Measurements from ENCODE around the gene DCP2.

The DCP2 gene

GRCh38 chr5:113047733-113048652 is 71.4 kb downstream of the DCP2 start:
- Histone ChIP-seq H3K36me3 (ENCODE audit: control insufficient read depth in 1 of 2, insufficient read depth in 2 of 2, low read length in 2 of 2) (peaks cover 0 to 19% of the 10 kb centered on the region in 2 donors), H3K4me1 (ENCODE audit: control insufficient read depth in 1 of 2, insufficient read depth in 2 of 2, low read length in 2 of 2) (peaks cover 5 to 17% of the 10 kb centered on the region in 2 donors), H3K27me3 (ENCODE audit: low read depth, low read length) (no peaks in the 10 kb centered on the region), H3K27ac (ENCODE audit: low read length) (no peak overlapping the region), H3K4me3 (ENCODE audit: low read depth in 1 of 2, low read length in 2 of 2) (no peak overlapping the region), H3K9me3 (ENCODE audit: control insufficient read depth in 1 of 2, low read length in 2 of 2) (no peaks in the 10 kb centered on the region)

- Histone ChIP-seq H3K4me3 (ENCODE audit: low read depth in 1 of 2, low read length in 2 of 2) (no peak overlapping the region), H3K27ac (ENCODE audit: low read length) (no peak overlapping the region), H3K36me3 (ENCODE audit: control insufficient read depth in 1 of 2, insufficient read depth in 2 of 2, low read length in 2 of 2) (peaks cover 0 to 26% of the 10 kb centered on the region in 2 donors), H3K9me3 (ENCODE audit: control insufficient read depth in 1 of 2, low read length in 2 of 2) (no peaks in the 10 kb centered on the region), H3K27me3 (ENCODE audit: low read depth, low read length) (no peaks in the 10 kb centered on the region), H3K4me1 (ENCODE audit: control insufficient read depth in 1 of 2, insufficient read depth in 2 of 2, low read length in 2 of 2) (peaks cover 5 to 13% of the 10 kb centered on the region in 2 donors)
These were observed 72.3 kb downstream of the DCP2 start for GRCh38 chr5:113048931-113049330.

- H3K27ac ChIP-seq (ENCODE audit: low read length), result no peak overlapping the region
- peaks cover 0 to 26% of the 10 kb centered on the region in 2 donors for H3K36me3 ChIP-seq (ENCODE audit: control insufficient read depth in 1 of 2, insufficient read depth in 2 of 2, low read length in 2 of 2)
- H3K4me1 ChIP-seq (ENCODE audit: control insufficient read depth in 1 of 2, insufficient read depth in 2 of 2, low read length in 2 of 2), result peaks cover 5 to 11% of the 10 kb centered on the region in 2 donors
- no peaks in the 10 kb centered on the region for H3K9me3 ChIP-seq (ENCODE audit: control insufficient read depth in 1 of 2, low read length in 2 of 2)
- H3K4me3 ChIP-seq (ENCODE audit: low read depth in 1 of 2, low read length in 2 of 2), result no peak overlapping the region
- no peaks in the 10 kb centered on the region for H3K27me3 ChIP-seq (ENCODE audit: low read depth, low read length)
These were observed 74.3 kb downstream of the DCP2 start for GRCh38 chr5:113050721-113051382.

GRCh38 chr5:113052041-113052795 is 75.6 kb downstream of the DCP2 start:
- H3K27me3 ChIP-seq (ENCODE audit: low read depth, low read length), result no peaks in the 10 kb centered on the region
- peaks cover 0 to 21% of the 10 kb centered on the region in 2 donors for H3K36me3 ChIP-seq (ENCODE audit: control insufficient read depth in 1 of 2, insufficient read depth in 2 of 2, low read length in 2 of 2)
- H3K4me3 ChIP-seq (ENCODE audit: low read depth in 1 of 2, low read length in 2 of 2), result no peak overlapping the region
- peaks cover 5 to 6% of the 10 kb centered on the region in 2 donors for H3K4me1 ChIP-seq (ENCODE audit: control insufficient read depth in 1 of 2, insufficient read depth in 2 of 2, low read length in 2 of 2)
- H3K27ac ChIP-seq (ENCODE audit: low read length), result no peak overlapping the region
- H3K9me3 ChIP-seq (ENCODE audit: control insufficient read depth in 1 of 2, low read length in 2 of 2), result no peaks in the 10 kb centered on the region

GRCh38 chr5:113053511-113053995 is 77.0 kb downstream of the DCP2 start:
- H3K4me3 ChIP-seq (ENCODE audit: low read depth in 1 of 2, low read length in 2 of 2), result no peak overlapping the region
- H3K27ac ChIP-seq (ENCODE audit: low read length), result no peak overlapping the region
- no peaks in the 10 kb centered on the region for H3K27me3 ChIP-seq (ENCODE audit: low read depth, low read length)
- peaks cover 4 to 5% of the 10 kb centered on the region in 2 donors for H3K4me1 ChIP-seq (ENCODE audit: control insufficient read depth in 1 of 2, insufficient read depth in 2 of 2, low read length in 2 of 2)
- H3K9me3 ChIP-seq (ENCODE audit: control insufficient read depth in 1 of 2, low read length in 2 of 2), result no peaks in the 10 kb centered on the region
- H3K36me3 ChIP-seq (ENCODE audit: control insufficient read depth in 1 of 2, insufficient read depth in 2 of 2, low read length in 2 of 2), result peaks cover 0 to 15% of the 10 kb centered on the region in 2 donors

- Histone ChIP-seq H3K27me3 (ENCODE audit: low read depth, low read length) (no peaks in the 10 kb centered on the region), H3K4me3 (ENCODE audit: low read depth in 1 of 2, low read length in 2 of 2) (no peak overlapping the region), H3K9me3 (ENCODE audit: control insufficient read depth in 1 of 2, low read length in 2 of 2) (no peaks in the 10 kb centered on the region), H3K4me1 (ENCODE audit: control insufficient read depth in 1 of 2, insufficient read depth in 2 of 2, low read length in 2 of 2) (peaks cover 5 to 12% of the 10 kb centered on the region in 2 donors), H3K27ac (ENCODE audit: low read length) (no peak overlapping the region), H3K36me3 (ENCODE audit: control insufficient read depth in 1 of 2, insufficient read depth in 2 of 2, low read length in 2 of 2) (peaks cover 0 to 7% of the 10 kb centered on the region in 2 donors)
These were observed 78.3 kb downstream of the DCP2 start for GRCh38 chr5:113054899-113055298.

- Histone ChIP-seq H3K9me3 (ENCODE audit: control insufficient read depth in 1 of 2, low read length in 2 of 2) (no peaks in the 10 kb centered on the region), H3K27ac (ENCODE audit: low read length) (no peak overlapping the region), H3K4me1 (ENCODE audit: control insufficient read depth in 1 of 2, insufficient read depth in 2 of 2, low read length in 2 of 2) (peaks cover 0 to 9% of the 10 kb centered on the region in 2 donors), H3K4me3 (ENCODE audit: low read depth in 1 of 2, low read length in 2 of 2) (no peak overlapping the region), H3K27me3 (ENCODE audit: low read depth, low read length) (no peaks in the 10 kb centered on the region), H3K36me3 (ENCODE audit: control insufficient read depth in 1 of 2, insufficient read depth in 2 of 2, low read length in 2 of 2) (peaks cover 0 to 7% of the 10 kb centered on the region in 2 donors)
These were observed 80.4 kb downstream of the DCP2 start for GRCh38 chr5:113056988-113057387.

- Histone ChIP-seq H3K36me3 (ENCODE audit: control insufficient read depth in 1 of 2, insufficient read depth in 2 of 2, low read length in 2 of 2) (peaks cover 0 to 8% of the 10 kb centered on the region in 2 donors), H3K27ac (ENCODE audit: low read length) (no peak overlapping the region), H3K27me3 (ENCODE audit: low read depth, low read length) (no peaks in the 10 kb centered on the region), H3K4me1 (ENCODE audit: control insufficient read depth in 1 of 2, insufficient read depth in 2 of 2, low read length in 2 of 2) (peaks cover 0 to 8% of the 10 kb centered on the region in 2 donors), H3K9me3 (ENCODE audit: control insufficient read depth in 1 of 2, low read length in 2 of 2) (no peaks in the 10 kb centered on the region), H3K4me3 (ENCODE audit: low read depth in 1 of 2, low read length in 2 of 2) (no peak overlapping the region)
These were observed 81.0 kb downstream of the DCP2 start for GRCh38 chr5:113057557-113057984.

- no peaks in the 10 kb centered on the region for H3K27me3 ChIP-seq (ENCODE audit: low read depth, low read length)
- H3K36me3 ChIP-seq (ENCODE audit: control insufficient read depth in 1 of 2, insufficient read depth in 2 of 2, low read length in 2 of 2), result peaks cover 2 to 14% of the 10 kb centered on the region in 2 donors
- no peak overlapping the region for H3K27ac ChIP-seq (ENCODE audit: low read length)
- H3K4me1 ChIP-seq (ENCODE audit: control insufficient read depth in 1 of 2, insufficient read depth in 2 of 2, low read length in 2 of 2), result peaks cover 0 to 8% of the 10 kb centered on the region in 2 donors
- H3K9me3 ChIP-seq (ENCODE audit: control insufficient read depth in 1 of 2, low read length in 2 of 2), result no peaks in the 10 kb centered on the region
- no peak overlapping the region for H3K4me3 ChIP-seq (ENCODE audit: low read depth in 1 of 2, low read length in 2 of 2)
These were observed 81.7 kb downstream of the DCP2 start for GRCh38 chr5:113058269-113058668.

GRCh38 chr5:113058706-113059226 is 82.2 kb downstream of the DCP2 start:
- H3K36me3 ChIP-seq (ENCODE audit: control insufficient read depth in 1 of 2, insufficient read depth in 2 of 2, low read length in 2 of 2), result peaks cover 6 to 14% of the 10 kb centered on the region in 2 donors
- peaks cover 0 to 8% of the 10 kb centered on the region in 2 donors for H3K4me1 ChIP-seq (ENCODE audit: control insufficient read depth in 1 of 2, insufficient read depth in 2 of 2, low read length in 2 of 2)
- no peaks in the 10 kb centered on the region for H3K27me3 ChIP-seq (ENCODE audit: low read depth, low read length)
- no peak overlapping the region for H3K27ac ChIP-seq (ENCODE audit: low read length)
- H3K4me3 ChIP-seq (ENCODE audit: low read depth in 1 of 2, low read length in 2 of 2), result no peak overlapping the region
- H3K9me3 ChIP-seq (ENCODE audit: control insufficient read depth in 1 of 2, low read length in 2 of 2), result no peaks in the 10 kb centered on the region
